GM13977 (cell line): ENCODE results near the gene DRD4.

Source experiments
- DNase-seq: peaks from one replicate; pipeline ENCODE4 v3.0.0; 2012; ENCODE audit warnings: low spot score
- CTCF ChIP-seq: IDR thresholded peaks from 2 replicates; pipeline ENCODE4 v1.5.1; 2012; ENCODE audit warnings: mild to moderate bottlenecking, control low read depth; ENCODE audit not compliant: insufficient read depth; ENCODE audit errors: extremely low read depth, missing control alignments
- in situ Hi-C: fragments of 300-500 bp; cut with MboI; formaldehyde crosslinking; loops from one replicate; pipeline ENCODE4 v1.12.0; 2022; ENCODE audit warnings: low sequenced_read_pairs, low pct_unique_long_range_greater_than_20kb, mixed read lengths, inconsistent platforms; ENCODE audit not compliant: unreplicated experiment

The DRD4 gene

DNA sequence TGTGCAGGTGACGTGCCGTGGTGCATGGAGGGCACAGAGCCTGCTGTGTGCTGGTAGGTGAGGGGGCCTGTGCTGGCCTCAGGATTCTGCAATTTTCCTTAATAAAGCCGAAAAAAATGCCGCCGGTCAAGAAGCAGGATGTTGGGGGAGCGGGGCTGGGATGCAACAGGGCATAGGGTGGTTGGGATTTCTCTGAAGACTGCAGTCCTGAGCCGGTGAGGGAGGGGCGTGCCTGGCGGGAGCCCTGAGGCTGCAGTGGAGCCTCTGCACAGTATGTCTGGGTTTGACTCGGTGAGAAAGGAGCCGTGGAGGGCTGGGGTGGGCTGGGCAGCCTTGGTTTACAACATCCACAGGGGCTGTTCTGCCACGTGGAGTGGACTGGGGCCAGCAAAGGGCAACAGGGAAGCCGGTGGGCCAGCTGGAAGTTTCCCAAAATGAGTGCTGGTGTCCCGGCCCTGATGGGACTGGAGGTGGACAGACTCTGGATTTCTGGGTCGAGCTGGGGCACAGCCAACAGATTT lies 13.7 kb upstream of the DRD4 start:
- no peak for DNase-seq
- no peak for TF ChIP-seq CTCF
- in situ Hi-C loops = no loop called here

DNA sequence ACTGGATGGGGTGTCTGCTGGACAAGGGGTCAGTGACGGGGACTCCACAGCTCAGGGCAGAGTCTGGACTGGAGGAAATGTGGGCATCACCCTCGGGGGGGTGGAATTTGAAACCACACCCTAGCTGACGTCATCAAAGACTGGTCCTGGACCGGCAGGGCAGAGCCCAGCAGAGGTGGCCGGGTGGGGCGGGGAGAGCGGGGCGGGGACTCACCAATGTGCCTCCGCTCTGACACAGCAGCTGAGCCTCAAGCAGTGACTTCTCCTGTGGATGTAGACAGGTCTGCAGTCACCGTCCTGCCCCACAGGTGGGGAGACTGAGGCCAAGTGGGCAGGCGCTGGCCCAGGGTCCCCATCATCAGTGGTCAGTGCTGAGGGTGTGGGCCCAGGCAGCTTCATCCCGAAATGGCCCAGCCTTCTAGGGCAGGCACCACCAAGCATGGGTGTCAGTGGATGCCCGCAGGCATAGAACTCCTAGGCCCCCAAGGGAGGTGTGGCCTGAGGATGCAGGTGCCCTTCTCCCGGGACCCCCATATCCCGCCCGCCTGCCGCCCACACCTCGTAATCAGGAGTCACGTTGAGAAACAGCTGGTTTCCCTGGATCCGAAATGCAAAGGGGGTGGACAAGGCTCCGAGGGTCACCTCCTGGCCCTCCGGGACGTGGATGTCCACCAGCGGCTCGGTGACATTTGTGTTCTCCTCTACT lies 12.9 kb upstream of the DRD4 start:
- in situ Hi-C loops = no loop called here
- no peak for DNase-seq
- TF ChIP-seq CTCF = no peak

- no peak for TF ChIP-seq CTCF
- no peak for DNase-seq
- in situ Hi-C loops = no loop called here
Measured at GRCh38 chr11:624705-625635, 12.1 kb upstream of the DRD4 start, which contains the start of gene CDHR5. Gene CDHR5 (minus strand): TSS chr11:624955. CDS start chr11:624902, 53 bp downstream.

DNA sequence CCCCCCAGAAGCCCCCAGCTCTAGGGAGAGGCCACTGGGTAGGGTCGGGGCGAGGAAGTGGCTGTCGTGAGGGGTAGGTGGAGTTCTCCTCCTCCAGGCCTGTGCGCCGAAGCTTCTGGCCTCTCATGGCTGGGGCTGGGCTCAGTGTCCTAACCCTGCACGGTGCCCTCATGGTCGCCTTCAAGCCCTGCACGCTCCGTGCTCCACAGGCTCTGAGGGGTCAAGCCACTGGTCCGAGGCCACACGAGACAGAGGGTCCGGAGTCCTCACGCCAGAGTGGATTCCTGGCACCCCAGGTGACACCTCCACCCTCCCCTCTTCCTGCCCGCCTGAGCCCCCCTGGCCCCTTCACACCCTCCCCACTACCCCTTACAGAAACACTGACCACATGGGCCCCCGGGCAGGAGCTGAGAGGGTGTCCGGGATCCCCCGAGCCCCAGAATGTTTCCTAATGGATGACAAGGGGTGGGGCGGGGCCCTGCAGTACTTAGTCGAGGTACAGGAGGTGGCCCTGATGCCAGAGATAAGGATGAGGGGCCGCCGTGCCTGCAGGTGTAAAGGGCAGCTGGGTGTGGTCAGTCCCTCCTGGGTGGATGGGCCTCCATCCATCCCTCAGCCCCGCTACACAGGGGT lies 11.3 kb upstream of the DRD4 start:
- TF ChIP-seq CTCF = no peak
- DNase-seq = no peak
- in situ Hi-C loops = no loop called here

DNA sequence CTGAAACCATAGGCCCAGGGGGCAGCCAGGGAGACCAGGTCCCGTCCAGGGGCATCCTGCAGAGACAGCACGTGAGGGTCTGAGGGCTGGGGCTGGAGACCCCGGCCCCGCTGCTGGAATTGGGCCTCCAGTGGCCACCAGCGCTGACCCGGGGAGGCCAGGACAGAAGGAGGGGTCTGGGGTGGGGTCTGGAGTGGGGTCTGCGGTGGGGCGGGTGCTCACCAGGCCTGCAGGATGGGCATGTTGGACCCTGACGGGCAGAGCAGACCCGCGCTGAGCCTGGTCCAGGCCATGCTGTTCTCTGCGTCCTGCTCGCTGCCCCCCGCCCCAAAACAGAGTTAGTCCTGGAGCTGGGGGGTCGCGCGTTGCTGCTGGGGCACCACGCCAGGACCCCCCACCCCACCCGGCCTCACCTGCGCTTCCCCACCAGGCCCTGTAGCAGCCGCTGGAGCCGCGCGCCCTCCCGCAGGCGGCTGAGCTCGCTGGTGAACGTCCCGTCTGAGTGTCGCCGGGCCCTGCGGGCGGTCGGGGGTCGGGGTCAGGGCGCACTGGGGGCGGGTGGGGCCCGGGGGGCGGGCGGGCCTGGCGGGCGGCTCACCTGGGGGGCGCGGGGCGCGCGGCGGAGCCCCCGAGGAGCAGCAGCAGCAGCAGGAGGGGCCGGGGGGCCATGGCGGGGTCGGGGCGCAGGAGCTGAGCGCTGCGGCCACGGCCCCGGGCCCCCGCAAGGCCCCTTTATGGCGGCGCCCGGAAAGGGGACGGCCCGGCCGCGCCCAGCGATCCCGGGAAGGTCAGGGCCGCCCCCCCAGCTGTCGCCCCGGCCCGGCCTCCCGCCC lies 10.4 kb upstream of the DRD4 start, which contains the start of gene SCT:
Gene SCT (minus strand): TSS at position 707 of the 833 bp plus-strand sequence. CDS start 38 bp downstream, at position 669.
- in situ Hi-C loops = no loop called here
- no peak for TF ChIP-seq CTCF
- DNase-seq = no peak
